HTERT RPE-1 (cell line): ENCODE results near the gene POU2F3.

Experiments
- in situ Hi-C: fragments of 300-500 bp; cut with MboI; formaldehyde crosslinking; loops from 4 replicates; pipeline ENCODE4 v1.14.3; 2020; ENCODE audit warnings: low sequenced_read_pairs

The POU2F3 gene

GRCh38 chr11:120239713-120240640 lies at the start of gene POU2F3:
TSS of gene POU2F3 (plus strand) at chr11:120240140. CDS start at chr11:120240344, 204 bp downstream.
- in situ Hi-C loops: no loop called here

GRCh38 chr11:120191058-120191457 lies 48.9 kb upstream of the POU2F3 start:
- in situ Hi-C loops: no loop called here

- in situ Hi-C loops: no loop called here
Measured at GRCh38 chr11:120192831-120193625, 46.9 kb upstream of the POU2F3 start.

DNA sequence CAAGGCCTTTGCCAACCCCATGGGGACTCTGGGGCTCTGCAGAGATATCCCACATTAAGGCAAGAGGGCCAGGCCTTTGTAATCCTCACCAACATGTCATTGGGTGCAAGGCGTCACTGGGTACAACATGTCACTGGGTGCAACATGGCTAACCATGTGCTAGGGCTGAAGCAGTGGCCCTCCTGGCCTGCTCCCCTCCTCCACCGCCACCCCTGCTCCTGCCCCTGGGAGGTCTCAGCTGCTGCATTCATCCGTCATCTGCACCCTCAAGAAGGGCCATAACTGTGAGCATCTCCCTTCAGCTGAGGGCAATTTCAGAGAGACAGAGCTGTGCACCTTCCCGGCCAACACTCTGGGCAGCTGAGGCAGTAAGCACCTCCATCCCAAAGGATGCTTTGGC lies 45.8 kb upstream of the POU2F3 start:
- in situ Hi-C loops: no loop called here

DNA sequence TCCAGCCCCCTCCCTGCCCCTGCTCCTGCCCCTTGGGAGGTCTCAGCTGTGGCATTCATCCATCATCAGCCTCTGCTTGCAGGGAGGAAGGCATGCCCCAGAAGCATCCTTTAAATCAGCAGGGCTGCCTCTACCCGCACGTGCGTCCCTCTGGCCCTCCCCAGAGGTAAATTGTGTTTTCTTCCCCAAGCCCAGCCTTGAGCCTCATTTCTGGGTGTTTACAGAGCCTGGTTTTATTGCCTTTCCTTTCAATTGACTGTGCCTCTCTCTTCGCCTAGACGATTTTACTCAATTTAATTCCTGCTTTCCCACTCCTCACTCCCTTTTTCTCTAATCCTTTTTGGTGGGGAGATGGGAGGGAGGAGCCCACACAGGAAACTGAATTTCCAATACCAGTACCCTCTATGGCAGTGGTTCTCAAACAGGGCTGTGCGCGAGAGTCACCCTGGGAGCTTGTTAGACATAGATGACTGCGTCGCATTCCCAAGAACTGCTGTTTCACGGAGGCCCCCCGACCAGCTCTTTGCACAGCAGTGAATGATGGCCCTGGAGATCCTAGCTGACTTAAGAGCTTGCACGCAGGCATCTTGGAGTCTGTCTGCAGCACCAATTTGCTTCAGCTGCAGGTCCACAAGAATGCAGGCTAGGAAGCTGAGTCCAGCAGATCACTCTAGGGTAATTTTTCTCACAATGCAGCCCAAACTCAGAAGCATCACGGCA lies 44.2 kb upstream of the POU2F3 start:
- in situ Hi-C loops: no loop called here

DNA sequence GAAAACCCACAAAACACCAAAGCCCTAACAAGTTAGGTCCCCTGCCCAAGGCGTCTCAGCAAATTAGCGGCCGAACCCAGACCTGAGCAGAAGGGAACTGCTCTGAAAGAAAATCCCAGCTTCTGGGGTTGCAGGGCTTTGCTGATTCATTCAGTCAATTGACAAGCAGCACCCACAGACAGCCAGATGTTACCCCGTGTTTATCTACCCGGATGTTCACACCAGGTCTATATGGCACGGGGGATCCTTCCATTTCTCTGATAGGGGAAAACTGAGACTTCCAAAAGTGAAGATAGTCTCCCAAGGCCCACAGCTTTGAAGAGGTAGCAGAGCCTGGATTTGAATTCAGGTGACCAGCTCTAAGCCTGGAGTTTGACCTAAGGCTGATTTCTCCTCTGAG lies 43.1 kb upstream of the POU2F3 start:
- in situ Hi-C loops: no loop called here

- in situ Hi-C loops: no loop called here
Measured at GRCh38 chr11:120197251-120197891, 42.6 kb upstream of the POU2F3 start.

- in situ Hi-C loops: no loop called here
Measured at GRCh38 chr11:120197977-120198376, 42.0 kb upstream of the POU2F3 start.

DNA sequence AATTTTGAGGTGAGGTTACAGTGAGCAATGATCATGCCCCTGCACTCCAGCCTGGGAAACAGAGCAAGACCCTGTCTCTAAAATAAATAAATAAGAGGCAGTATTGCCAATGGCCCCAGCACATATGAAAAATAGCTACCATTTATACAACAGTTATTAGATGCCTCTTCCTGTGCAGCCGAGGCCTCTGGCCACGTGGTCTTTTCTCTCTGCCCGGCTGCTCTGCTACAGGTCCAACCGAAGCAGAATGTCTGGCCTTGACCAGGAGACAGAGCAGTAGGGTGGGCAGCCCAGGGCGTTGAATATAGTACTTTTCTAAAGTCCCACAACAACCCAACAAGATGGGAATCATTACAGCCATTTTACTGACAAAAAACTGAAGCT lies 41.5 kb upstream of the POU2F3 start:
- in situ Hi-C loops: no loop called here

DNA sequence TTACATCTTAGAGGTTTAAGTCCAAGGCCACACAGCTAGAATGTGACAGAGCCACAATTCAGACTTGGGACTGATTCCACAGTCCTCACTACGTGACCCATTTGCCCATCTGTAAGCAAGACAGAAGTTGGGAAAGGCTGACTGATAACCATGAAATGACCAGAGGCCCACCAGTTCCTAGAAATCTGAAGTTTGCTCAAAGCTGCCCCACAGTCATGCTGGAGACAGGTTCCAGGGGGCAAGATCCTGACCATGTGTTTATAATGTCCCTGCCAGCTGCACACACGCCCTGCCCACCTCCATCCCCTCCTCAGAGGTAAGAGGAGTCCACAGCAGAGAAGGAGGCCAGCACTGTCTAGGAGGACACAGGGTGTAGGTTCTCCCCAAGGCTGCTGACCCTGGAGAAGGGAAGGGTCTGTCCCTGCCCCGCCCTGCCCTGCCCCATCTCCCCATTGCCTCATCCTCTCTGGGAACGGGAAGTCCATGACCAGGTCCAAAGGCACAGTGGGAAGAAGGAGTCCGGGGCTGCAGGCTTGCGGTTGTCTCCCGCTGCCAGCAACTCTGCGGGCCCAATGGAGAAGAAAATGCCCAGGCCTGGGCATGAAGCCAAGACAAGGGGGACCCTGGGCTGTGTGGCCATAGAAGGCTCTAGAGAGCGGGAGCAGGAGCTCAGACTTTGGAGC lies 41.0 kb upstream of the POU2F3 start:
- in situ Hi-C loops: no loop called here

DNA sequence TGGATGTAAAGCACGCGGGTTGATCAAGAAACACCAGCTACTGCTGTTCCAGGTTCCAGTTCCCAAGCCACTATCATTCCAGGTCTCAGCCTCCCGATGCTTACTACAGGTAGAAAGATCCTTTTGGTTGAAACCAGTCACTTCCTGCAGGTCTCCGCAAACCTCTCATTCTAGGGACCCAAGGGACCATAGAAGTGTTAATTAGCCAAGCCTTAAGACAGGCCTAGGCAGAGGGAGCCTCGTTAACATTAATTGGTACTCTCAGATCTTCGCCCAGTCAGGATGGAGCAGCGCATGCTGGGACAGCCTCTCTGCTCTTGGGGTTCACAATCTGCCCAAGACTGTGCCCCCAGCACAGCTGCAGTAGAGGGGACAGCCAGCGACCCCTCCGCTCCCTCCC lies 40.3 kb upstream of the POU2F3 start:
- in situ Hi-C loops: no loop called here

- in situ Hi-C loops: no loop called here
Measured at GRCh38 chr11:120200677-120201076, 39.3 kb upstream of the POU2F3 start.

DNA sequence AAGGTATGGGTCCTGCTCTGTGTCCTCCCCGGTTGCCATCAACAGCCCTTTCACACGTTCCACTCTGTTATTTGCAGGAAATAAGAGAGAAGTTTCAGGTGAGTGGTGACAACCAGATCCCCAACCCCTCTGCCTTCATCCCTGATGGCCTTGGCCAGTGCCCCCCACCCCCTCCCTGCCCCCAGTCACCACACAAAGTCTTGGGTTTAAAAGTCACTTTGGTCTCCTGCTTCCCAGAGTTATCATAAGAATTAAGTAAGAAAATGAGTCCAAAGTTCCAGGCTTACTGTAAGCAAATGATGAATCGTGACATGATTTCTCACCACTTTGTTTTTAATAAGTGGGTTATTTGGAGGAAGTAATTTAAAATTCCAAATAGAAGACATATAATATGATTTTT lies 38.3 kb upstream of the POU2F3 start:
- in situ Hi-C loops: no loop called here

- in situ Hi-C loops: no loop called here
Measured at GRCh38 chr11:120203626-120204025, 36.3 kb upstream of the POU2F3 start.

DNA sequence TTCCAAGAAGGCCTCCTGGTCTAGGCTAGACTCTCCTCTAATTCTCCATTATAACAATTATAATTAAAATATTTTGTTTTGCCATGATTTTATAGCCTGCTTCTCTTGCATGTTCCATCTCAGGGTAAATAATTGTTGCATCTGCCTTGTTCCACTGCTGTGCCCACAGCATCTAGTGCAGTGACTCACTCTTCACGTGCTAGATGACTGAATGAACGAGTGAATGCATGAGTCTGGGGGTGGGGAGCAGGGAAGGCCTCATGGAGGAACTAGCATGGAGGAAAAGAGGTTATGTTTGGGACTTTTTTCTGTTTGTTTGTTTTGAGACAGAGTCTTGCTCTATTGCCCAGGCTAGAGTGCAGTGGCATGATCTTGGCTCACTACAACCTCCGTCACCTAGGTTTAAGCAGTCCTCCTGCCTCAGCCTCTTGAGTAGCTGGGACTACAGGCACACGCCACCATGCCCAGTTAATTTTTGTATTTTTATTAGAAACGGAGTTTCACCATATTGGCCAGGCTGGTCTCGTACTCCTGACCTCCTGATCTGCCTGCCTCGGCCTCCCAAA lies 34.3 kb upstream of the POU2F3 start:
- in situ Hi-C loops: no loop called here

- in situ Hi-C loops: no loop called here
Measured at GRCh38 chr11:120207512-120207911, 32.4 kb upstream of the POU2F3 start.

DNA sequence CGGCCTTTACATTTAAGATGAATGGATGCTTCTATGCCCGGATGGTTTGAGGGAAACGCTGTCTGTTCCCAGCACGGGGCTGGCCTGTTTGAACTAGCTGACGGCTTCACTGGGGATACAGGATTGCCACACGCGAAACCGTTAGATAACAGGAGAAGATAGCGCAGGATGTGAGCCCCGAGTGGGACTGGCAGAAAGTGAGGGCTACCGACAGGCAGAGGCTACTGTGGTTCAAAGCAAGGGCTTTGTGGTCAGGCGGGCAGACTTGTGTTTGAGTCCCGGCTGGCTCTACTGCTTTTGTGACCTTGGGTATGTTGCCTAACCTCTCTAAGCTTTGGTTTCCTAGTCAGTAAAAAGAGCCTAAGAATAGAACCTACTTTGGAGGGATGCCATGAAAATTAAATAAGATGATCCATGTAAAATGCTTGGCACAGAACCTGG lies 31.9 kb upstream of the POU2F3 start:
- in situ Hi-C loops: no loop called here

- in situ Hi-C loops: no loop called here
Measured at GRCh38 chr11:120208777-120209176, 31.2 kb upstream of the POU2F3 start.

- in situ Hi-C loops: no loop called here
Measured at GRCh38 chr11:120209746-120210625, 30.0 kb upstream of the POU2F3 start.
